Stimulated activated CD8-positive, alpha-beta memory T cell treated with anti-CD3 and anti-CD28 coated beads, Interleukin-15, amount 100 ng/mL, for 48 hours (primary cell): ENCODE measurements around the gene NELL1.
"Not testable (repeated sequence)": the region's sequence is repeated elsewhere in the genome, so short reads cannot be mapped to it uniquely, and the experiment has no call there.

ENCODE experiments used
- DNase-seq, 2 donors: peaks; one replicate each; pipeline ENCODE4 v3.0.0-alpha.2; 2020; ENCODE audit warnings: low read depth in 2 of 2

Gene NELL1

DNA sequence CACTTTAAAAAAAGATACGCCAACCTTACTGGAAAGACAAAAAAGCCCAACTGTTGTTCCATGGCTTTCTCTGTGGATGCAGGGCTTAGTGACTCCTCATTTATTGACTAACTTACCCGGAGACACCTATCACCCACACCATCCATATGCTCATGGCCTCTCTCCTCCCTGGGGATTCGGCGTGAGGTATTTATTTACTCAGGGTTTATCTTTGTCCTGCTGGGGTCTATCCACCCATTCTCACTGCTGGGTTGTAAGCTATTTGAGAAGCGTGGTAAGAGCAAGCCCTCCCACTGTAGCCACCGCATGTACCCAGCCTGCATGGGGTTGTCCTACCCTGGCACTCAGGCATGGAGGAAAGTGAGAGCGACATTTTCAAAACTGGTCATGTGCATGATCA lies 93.6 kb downstream of the NELL1 start:
- DNase-seq, result no peak

GRCh38 chr11:20770414-20770946 lies 101.1 kb downstream of the NELL1 start:
- DNase-seq, result no peak

DNA sequence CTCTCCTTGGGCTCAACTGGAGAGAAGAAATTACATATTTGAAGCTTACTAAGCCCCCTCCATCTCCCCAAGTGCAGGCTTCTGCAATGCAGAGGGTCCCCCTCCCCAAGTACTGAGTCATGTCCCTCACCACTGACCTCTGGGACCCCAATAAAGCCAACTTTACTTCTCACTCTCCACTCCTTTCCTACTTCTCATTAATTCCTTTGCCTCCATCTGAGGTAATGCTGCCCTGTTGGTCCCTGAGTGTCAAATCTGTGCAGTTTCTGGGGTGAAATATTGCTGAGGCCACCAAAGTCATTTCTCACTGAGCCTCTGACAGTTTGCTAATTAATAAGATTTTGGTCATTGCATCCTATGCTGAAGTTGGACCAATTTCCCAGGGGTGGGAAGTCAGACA lies 101.6 kb downstream of the NELL1 start:
- DNase-seq, result no peak

DNA sequence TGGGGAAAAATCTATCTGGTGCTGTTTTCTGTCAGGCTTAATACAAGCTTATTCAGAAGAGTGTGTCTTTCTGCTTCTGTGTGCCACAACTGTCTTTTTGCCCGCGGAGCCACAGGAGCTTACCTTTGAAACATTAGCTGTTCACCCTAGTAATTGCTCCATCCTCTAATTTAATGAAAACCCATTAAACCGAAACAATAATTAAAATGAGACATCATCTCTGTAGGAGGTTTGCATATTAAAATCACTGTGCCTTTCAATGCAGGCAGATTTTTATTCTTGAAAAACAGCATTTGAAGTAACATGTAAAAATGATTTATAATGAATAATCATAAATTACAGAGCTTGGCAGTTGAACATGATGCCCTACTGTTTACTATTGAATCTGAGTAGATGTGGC lies 102.3 kb downstream of the NELL1 start:
- DNase-seq, result no peak

- DNase-seq, result no peak
Measured at GRCh38 chr11:20775331-20775730, 105.9 kb downstream of the NELL1 start.

DNA sequence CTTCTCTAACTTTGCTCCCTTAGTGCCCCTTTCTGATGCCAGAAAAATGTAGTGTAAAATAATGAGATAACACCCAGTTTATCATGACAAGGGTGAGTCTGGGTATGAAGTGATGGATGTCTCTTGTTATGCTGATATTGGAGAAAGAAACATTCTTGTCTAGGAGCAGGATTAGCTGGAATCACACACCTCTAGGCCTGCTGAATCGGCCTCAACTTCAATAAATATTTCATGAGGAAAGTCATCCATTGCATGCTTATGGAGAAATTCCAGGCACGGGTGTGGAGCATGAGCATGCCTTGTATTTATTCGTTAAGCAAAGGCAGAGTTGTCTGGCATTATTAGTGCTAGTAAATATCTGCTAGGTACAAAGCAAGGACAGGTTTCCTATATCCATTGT lies 113.4 kb downstream of the NELL1 start:
- no peak for DNase-seq

GRCh38 chr11:20783220-20783619 lies 113.8 kb downstream of the NELL1 start:
- no peak for DNase-seq

GRCh38 chr11:20790622-20791021 lies 121.2 kb downstream of the NELL1 start:
- DNase-seq, result no peak

DNA sequence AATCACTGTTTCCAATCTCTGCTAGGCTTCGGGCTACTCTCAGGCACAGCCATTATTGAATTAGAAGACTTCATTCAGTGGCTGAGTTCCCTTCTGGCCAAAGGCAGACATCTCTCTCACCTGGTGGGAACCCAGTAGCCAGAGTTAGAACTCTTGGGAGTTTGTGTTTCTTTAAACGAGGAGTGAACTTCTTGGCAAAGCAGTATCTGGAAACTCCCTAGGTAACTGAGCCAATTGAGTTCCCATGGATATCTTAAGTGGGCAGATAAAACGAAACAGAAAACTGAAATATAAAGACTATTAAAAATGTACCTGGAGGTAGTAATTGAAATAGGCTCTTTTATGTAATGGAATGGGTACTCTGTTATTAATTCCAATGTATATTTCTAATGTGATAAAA lies 125.6 kb downstream of the NELL1 start:
- DNase-seq, result no peak

GRCh38 chr11:20808328-20808727 lies 138.9 kb downstream of the NELL1 start:
- DNase-seq, result no peak

- no peak for DNase-seq
Measured at GRCh38 chr11:20821046-20821445, 151.7 kb downstream of the NELL1 start.

DNA sequence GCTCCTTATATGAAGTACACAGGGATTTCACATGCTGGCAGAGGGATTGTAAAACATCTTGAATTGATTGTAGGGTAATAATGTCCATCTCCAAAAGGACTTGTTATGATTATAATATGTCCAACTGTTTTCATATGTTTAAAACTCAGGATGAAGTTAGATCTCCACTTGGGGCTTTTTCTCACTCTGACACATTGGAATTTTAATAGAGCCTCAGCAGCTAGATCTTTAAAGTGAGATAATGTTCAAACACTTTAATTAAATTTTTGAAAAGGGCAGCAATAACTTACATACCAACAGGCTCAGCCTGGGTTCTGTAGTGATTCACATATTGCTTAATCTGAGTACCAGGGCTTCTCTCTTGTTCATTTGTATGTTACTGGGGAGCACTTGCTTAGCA lies 152.1 kb downstream of the NELL1 start:
- DNase-seq, result no peak

- no peak for DNase-seq
Measured at GRCh38 chr11:20824773-20825172, 155.4 kb downstream of the NELL1 start.

GRCh38 chr11:20835561-20835960 lies 166.2 kb downstream of the NELL1 start:
- no peak for DNase-seq

DNA sequence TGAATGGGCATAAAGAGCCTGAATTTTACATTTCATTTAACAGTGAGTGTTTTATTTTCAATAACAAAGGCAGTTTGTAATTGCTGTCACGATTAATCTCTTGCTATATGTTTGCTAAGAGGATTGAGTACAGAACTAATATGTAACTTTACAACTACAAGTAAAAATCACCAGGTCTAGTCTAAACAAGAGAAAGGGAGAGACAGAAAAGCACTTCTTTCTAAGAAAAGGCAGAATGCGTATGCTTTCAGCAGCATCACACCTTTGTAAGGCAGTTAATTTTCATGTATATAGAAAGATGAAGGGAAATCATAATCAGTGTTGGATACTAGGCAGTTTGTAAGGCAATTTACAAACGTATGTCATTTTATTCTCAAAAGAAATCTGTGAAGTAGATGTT lies 169.8 kb downstream of the NELL1 start:
- no peak for DNase-seq

DNA sequence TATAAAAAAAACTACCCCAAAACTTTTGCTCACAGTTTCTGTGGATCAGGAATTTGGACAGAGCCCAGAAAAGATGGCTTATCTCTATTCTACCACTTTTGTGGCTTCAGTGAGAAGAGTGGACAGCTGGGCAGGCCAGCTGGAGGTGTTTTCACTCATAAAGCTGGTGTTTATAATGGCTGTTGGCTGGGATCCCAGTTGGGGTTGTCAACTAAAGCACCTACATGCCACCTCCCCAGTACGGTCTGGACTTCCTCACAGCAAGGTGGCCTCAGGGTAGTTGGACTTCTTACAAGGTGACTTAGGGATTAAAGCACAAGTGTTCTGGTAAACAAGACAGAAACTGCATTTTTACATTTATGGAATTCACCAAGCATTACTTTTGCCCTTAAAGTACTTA lies 171.0 kb downstream of the NELL1 start:
- no peak for DNase-seq

- no peak for DNase-seq
Measured at GRCh38 chr11:20844216-20844615, 174.8 kb downstream of the NELL1 start.

- no peak for DNase-seq
Measured at GRCh38 chr11:20844630-20845029, 175.2 kb downstream of the NELL1 start.

DNA sequence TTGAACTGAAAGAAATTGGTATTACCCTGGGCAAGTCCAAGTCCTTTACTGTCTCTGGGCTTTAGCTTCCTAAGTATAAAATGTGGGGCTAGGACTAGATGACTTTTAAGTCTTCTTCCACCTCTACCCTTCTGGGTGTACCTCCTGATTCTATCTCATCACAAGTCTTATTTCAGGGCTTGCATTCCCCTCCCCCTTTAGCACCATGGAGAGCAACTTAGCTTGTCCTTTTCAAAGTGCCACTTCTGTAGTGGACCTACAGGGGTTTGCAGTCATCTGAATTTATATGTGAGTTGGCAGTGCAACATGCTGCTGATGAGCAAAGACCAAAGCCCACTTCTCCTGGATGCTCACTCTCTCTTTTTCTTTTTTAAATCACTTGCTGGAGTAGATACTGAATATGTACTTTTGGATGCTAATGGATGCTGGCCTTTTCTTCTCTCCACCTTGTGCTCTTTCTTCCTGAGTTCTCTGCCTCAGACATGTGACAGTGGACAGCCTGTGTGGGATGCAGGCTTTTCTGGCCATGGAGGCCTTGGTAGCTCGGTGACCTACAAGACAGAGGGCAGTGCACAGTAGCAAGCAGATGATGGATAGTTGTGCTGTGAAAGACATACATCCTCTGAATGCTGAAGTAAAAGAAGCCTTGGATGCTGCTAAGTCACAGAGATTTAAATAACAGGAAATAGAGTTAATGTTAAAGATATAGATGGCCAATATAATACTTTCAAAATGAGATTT lies 185.0 kb downstream of the NELL1 start:
- no peak for DNase-seq

DNA sequence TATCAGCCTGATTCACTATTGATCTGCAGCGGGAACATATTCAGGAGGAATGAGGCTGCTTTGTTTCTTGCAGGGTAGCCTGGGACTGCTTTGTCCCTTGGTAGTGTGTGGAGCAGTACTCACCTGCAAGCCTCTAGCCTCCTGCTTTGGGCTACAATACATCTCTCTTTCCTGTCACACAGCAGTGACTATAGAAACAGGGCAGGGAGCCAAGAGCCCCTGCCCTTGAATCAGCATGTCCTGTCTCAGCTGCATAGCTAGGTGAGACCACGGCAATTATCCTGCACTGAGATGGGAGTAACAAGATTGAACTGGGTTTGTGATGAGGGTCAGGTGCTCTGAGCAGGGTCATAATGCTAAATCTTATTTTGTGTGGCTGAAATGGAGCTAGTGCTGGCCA lies 191.9 kb downstream of the NELL1 start:
- DNase-seq, result no peak

GRCh38 chr11:20862263-20862662 lies 192.9 kb downstream of the NELL1 start:
- not testable (repeated sequence) for DNase-seq

GRCh38 chr11:20864628-20865027 lies 195.2 kb downstream of the NELL1 start:
- no peak for DNase-seq

- no peak for DNase-seq
Measured at GRCh38 chr11:20865161-20865560, 195.8 kb downstream of the NELL1 start.

- DNase-seq, result no peak
Measured at GRCh38 chr11:20869123-20869522, 199.7 kb downstream of the NELL1 start.
